SU-DHL-6 (cell line): Measurements from ENCODE around the gene CALHM3.

Experiments
- CTCF ChIP-seq: fragments of 200-600 bp; sonication (generic); IDR thresholded peaks from one replicate; pipeline ENCODE4 v1.5.1; 2017; ENCODE audit warnings: antibody characterized with exemption, mild to moderate bottlenecking, low read length, moderate library complexity; ENCODE audit not compliant: insufficient read depth, poor library complexity, severe bottlenecking
- EZH2phosphoT487 ChIP-seq: fragments of 200-600 bp; sonication (generic), shearing (Covaris generic); conservative IDR thresholded peaks from 2 replicates; pipeline ENCODE4 v1.6.1; 2018; ENCODE audit warnings: mild to moderate bottlenecking, antibody characterized with exemption, low read length, moderate library complexity, mixed read lengths

GRCh38 chr10:103523683-103524082 is 44.6 kb upstream of the CALHM3 start:
- no peak for TF ChIP-seq CTCF
- no peak for TF ChIP-seq EZH2phosphoT487
